A673 (cell line): Measurements from ENCODE around the gene ZNF396. TPM values are rescaled to one million over a fixed set of nuclear protein-coding genes. Genes with fewer than 3 reads are reported as not detected.

Experiments used
- BruUV-seq: library from RNA; stranded (reverse); fragments of 400-500 nt; replicated peaks from 2 replicates; lab custom pipeline; 2021; lab: Mats Ljungman, UMichigan
- CTCF ChIA-PET: fragments of 300-600 bp; sonication (Branson Sonifier 250); formaldehyde crosslinking; loops from one replicate; lab custom pipeline; 2022; ENCODE audit warnings: antibody characterized with exemption; lab: Charles Lee
- POLR2A ChIA-PET: fragments of 300-600 bp; sonication (Branson Sonifier 250); formaldehyde crosslinking; loops from one replicate; lab custom pipeline; 2022; ENCODE audit warnings: antibody characterized with exemption; ENCODE audit not compliant: low non-redundant PET; lab: Charles Lee
- DNase-seq: peaks from one replicate; pipeline ENCODE4 v3.0.0-alpha.2; 2015; ENCODE audit warnings: low spot score
- H3K27ac ChIP-seq: fragments of 200-600 bp; sonication (generic); 2 replicates; pipeline ENCODE4 v1.5.1; 2016; ENCODE audit warnings: mixed run types, low read depth, mild to moderate bottlenecking, mixed read lengths, antibody characterized with exemption, low read length; ENCODE audit not compliant: poor library complexity, severe bottlenecking
- H3K27me3 ChIP-seq: fragments of 200-600 bp; sonication (generic); replicated peaks from 2 replicates; pipeline ENCODE4 v1.6.1; 2017; ENCODE audit warnings: mixed run types, low read depth, mild to moderate bottlenecking, mixed read lengths, antibody characterized with exemption, low read length; ENCODE audit not compliant: insufficient read depth, poor library complexity
- H3K36me3 ChIP-seq: fragments of 200-600 bp; sonication (generic); 2 replicates; pipeline ENCODE4 v1.6.1; 2016; ENCODE audit warnings: mixed run types, mild to moderate bottlenecking, mixed read lengths, antibody characterized with exemption, low read length; ENCODE audit not compliant: insufficient read depth, poor library complexity, severe bottlenecking
- H3K4me1 ChIP-seq: fragments of 200-600 bp; sonication (generic); 2 replicates; pipeline ENCODE4 v1.6.1; 2017; ENCODE audit warnings: mixed run types, mild to moderate bottlenecking, mixed read lengths, antibody characterized with exemption, low read length; ENCODE audit not compliant: insufficient read depth, poor library complexity, severe bottlenecking
- H3K4me3 ChIP-seq: fragments of 200-600 bp; sonication (generic); 2 replicates; pipeline ENCODE4 v1.5.1; 2016; ENCODE audit warnings: low read depth, mixed run types, mild to moderate bottlenecking, mixed read lengths, low read length; ENCODE audit not compliant: poor library complexity, severe bottlenecking
- H3K9me3 ChIP-seq: fragments of 200-600 bp; sonication (generic); 2 replicates; pipeline ENCODE4 v1.6.1; 2016; ENCODE audit warnings: mixed run types, low read depth, mild to moderate bottlenecking, mixed read lengths, antibody characterized with exemption, low read length; ENCODE audit not compliant: poor library complexity, severe bottlenecking
- CTCF ChIP-seq: fragments of 300-800, 200-600 bp; sonication (generic); conservative IDR thresholded peaks from 2 replicates; pipeline ENCODE4 v1.5.1; 2017; ENCODE audit warnings: low read depth, mild to moderate bottlenecking, antibody characterized with exemption, low read length, moderate library complexity, mixed read lengths
- EZH2 ChIP-seq: fragments of 200-600 bp; sonication (generic); IDR thresholded peaks from 2 replicates; pipeline ENCODE4 v1.6.1; 2017; ENCODE audit warnings: borderline replicate concordance, low read depth, mild to moderate bottlenecking, mixed read lengths, antibody characterized with exemption, low read length; ENCODE audit not compliant: poor library complexity, severe bottlenecking
- intact Hi-C: fragments of 100-400 bp; cut with micrococcal nuclease; formaldehyde crosslinking; loops from one replicate; pipeline ENCODE4 v1.10.0; 2022; ENCODE audit not compliant: unreplicated experiment
- total RNA-seq: library from RNA; stranded (reverse); gene quantifications from 2 replicates; pipeline ENCODE4 v1.2.3, GENCODE V29; 2021

ZNF396 gene
- total RNA-seq, 1 experiment from 2014 or later: 0.84 TPM

GRCh38 chr18:35383136-35383535 is 6.0 kb upstream of the ZNF396 start:
- no peak for DNase-seq
- H3K27me3 ChIP-seq: peaks cover 30% of the 10 kb centered on the region
- H3K4me1 ChIP-seq: peaks cover under 1% of the 10 kb centered on the region
- no TSS peak for BruUV-seq
- H3K27ac ChIP-seq: no peak overlapping the region
- ChIA-PET CTCF (no interaction called here), POLR2A (no interaction called here)
- H3K4me3 ChIP-seq: no peak overlapping the region
- no peak for TF ChIP-seq CTCF
- no peaks in the 10 kb centered on the region for H3K36me3 ChIP-seq
- intact Hi-C loops: no loop called here
- H3K9me3 ChIP-seq: no peaks in the 10 kb centered on the region

- peaks cover 6% of the 10 kb centered on the region for H3K4me1 ChIP-seq
- H3K4me3 ChIP-seq: no peak overlapping the region
- no peak overlapping the region for H3K27ac ChIP-seq
- no peak for TF ChIP-seq CTCF
- TF ChIP-seq EZH2: no peak
- POLR2A ChIA-PET: no interaction called here
- CTCF ChIA-PET: no interaction called here
- intact Hi-C loops: no loop called here
- BruUV-seq: no TSS peak
- H3K36me3 ChIP-seq: no peaks in the 10 kb centered on the region
- H3K27me3 ChIP-seq: peaks cover 15% of the 10 kb centered on the region
- DNase-seq: no peak
- no peaks in the 10 kb centered on the region for H3K9me3 ChIP-seq
Observed at GRCh38 chr18:35379421-35379820, 2.3 kb upstream of the ZNF396 start.

DNA sequence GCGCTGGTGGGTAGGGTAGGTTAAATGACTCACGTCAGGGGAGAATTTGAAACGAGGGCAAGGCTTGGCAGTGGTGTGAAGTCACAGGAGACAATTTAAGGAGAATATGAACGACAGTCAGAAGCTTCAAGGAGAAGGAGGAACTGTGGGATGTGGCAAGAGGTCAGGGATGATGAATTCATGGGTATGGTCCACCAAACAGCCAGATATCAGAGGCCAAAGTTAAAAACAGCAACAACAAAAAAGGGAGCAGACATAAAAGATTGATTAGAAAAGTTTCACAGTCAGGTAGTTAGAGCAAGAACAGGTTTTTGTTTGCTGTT is 1.4 kb upstream of the ZNF396 start:
- POLR2A ChIA-PET: no interaction called here
- intact Hi-C loops: no loop called here
- H3K9me3 ChIP-seq: no peaks in the 10 kb centered on the region
- CTCF ChIA-PET: no interaction called here
- DNase-seq: no peak
- no peaks in the 10 kb centered on the region for H3K36me3 ChIP-seq
- no peak overlapping the region for H3K4me3 ChIP-seq
- BruUV-seq: no TSS peak
- H3K27ac ChIP-seq: no peak overlapping the region
- H3K27me3 ChIP-seq: peaks cover 12% of the 10 kb centered on the region
- no peak for TF ChIP-seq CTCF
- TF ChIP-seq EZH2: no peak
- peaks cover 6% of the 10 kb centered on the region for H3K4me1 ChIP-seq
